GF-D8 (cell line): ENCODE data around the gene PITPNM3.

Experiments
- DNase-seq: peaks from one replicate; lab custom pipeline; 2025; lab: John Stamatoyannopoulos, UW

The PITPNM3 gene

GRCh38 chr17:6526362-6527152 lies 29.8 kb downstream of the PITPNM3 start:
- DNase-seq: no peak

DNA sequence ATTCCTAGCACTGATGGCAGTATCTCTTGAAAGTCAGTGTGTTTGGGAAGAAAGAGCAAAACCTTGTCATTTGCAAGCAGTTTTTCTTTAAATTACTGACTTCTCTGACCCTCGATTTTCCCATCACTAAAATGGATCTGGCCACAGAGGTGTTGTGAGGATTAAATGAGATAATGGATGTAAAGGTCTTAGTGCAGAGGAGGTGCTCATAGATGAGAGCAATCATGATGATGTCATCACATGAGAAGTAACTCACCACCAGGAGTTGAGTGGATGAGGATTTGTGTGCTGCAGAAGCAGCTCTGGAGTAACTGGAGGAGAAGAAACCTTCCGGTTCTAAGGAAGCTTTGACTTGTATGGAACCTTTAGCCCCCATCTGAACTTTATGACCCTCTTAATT lies 30.6 kb downstream of the PITPNM3 start:
- DNase-seq: no peak

- no peak for DNase-seq
These were observed 31.2 kb downstream of the PITPNM3 start for GRCh38 chr17:6525141-6525540.

GRCh38 chr17:6524520-6524919 lies 31.8 kb downstream of the PITPNM3 start:
- no peak for DNase-seq

GRCh38 chr17:6523809-6524355 lies 32.5 kb downstream of the PITPNM3 start:
- DNase-seq: no peak

GRCh38 chr17:6523330-6523729 lies 33.0 kb downstream of the PITPNM3 start:
- no peak for DNase-seq

DNA sequence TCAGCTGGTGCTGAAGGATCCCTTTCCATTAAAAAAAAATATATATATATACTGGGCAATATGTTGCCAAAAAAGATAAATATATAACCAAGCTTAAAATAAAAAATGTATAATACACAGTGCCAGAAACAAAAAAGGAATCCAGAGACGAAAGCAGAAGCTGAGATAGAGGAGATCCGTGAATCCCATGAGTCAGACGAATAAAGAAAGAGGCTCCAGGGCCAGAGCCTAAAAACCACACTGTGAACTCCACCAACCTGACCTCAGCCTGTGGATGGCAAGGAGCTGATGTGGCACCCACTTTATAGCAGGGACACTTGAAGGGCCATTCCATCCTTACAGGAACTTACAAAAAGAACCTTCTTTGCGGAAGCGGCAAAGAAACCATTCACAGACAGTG lies 34.8 kb downstream of the PITPNM3 start:
- no peak for DNase-seq

- DNase-seq: no peak
These were observed 39.3 kb downstream of the PITPNM3 start for GRCh38 chr17:6517062-6517461.

DNA sequence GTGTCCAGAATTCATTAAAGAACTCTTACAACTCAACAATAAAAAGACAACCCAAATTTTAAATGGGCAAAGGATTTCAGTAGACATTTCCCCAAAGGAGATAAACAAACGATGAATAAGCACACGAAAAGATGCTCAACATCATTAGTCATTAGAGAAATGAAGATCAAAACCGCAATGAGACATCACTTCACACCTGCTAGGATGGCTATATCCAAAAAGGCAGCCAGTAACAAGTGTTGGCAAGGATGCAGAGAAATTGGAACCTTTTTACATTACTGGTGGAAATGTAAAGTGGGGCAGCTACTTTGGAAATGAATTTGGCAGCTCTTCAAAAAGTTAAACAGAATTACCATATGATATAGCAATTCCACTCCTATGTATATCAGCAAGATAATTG lies 42.0 kb downstream of the PITPNM3 start:
- no peak for DNase-seq

DNA sequence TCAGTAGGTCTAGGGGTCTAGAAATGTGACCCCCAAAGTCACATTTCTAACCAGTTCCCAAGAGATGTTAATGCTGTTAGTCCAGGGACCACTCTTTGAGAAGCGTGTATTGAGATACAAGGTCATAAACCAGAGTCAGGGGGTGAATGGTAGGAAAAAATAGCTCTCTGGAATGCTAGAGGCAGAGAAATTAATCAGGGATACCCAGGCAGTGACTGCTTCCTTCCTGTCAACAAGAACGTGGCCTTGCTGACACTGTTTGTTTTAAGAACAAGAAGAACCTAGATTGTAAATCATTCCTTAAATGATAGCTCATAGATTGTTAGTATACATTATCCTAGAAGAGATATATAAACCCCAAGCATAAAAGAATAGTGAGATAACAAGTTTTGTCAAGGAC lies 43.8 kb downstream of the PITPNM3 start:
- DNase-seq: no peak

DNA sequence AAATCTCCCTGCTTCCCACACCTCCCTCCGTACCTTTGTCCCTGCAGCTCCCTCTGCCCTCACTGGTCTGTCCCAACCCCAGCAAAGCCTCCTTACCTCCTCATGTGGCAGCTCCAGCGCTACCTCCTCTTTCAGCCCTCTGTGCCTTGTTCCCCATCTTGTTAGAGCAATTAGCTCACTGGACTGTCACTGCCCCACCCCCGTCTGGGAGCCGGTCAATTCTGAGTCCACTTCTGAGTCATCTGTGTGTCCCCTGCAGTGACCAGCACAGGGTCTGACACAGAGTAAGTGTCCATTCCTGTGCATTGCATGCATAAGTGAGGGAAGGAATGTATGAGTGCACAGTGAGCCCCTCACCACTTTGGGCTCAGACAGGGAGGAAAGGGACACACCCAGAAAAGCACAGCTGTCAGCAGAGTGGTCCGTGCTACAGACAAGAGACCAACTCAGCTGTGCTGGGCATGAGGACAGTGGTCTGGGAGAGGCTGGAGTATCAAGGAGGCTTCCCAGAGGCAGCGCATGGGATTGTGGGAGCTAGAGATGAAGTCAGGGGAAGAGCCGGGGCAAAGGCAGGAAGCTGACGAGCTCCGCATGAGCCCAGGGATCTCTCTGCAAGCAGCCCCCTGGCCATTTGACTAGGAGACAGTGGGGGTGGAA lies 45.9 kb downstream of the PITPNM3 start:
- DNase-seq: no peak

DNA sequence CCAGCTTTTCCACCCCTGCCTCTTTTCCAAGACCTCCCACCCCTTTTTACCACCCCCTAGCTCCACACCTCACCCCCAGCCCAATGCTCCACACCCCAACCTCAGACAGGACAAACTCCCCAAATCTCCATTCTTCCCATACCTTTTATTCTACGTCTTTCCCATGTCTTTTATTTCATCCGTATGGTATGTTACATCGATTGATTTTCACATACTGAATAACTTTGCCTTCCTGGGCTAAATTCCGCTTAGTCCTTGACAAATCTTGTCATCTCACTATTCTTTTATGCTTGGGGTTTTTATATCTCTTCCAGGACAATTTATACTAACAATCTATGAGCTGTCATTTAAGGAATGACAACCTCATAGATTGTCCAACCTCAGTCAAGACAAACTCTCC lies 46.4 kb downstream of the PITPNM3 start:
- no peak for DNase-seq

- DNase-seq: no peak
These were observed 47.2 kb downstream of the PITPNM3 start for GRCh38 chr17:6509031-6509771.

DNA sequence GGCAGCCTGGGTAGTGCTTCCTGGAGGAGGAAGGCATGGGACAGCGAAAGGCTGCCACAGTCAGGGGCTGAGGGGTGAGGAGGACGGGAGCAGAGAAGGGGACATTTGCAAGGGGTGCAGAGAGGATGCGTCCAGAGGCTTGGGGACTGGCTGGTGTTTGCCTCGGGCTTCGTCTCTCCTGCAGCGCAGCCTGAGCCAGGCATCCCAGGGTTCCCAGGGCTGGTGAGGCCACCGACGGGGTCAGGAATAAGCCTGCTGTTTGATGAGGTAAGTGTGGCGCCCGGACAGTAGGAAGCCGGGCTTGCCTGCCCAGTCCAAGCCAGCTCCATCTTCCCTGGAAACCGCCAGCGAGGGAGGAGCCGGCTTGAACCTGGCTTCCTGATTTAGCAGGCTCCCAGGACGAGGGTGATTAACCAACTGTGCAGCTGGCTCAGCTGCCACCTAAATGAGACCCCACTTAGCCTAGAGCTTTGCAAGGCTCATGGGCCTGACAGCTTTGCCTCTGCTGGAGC lies 47.8 kb downstream of the PITPNM3 start:
- no peak for DNase-seq

GRCh38 chr17:6508016-6508415 lies 48.3 kb downstream of the PITPNM3 start:
- no peak for DNase-seq

DNA sequence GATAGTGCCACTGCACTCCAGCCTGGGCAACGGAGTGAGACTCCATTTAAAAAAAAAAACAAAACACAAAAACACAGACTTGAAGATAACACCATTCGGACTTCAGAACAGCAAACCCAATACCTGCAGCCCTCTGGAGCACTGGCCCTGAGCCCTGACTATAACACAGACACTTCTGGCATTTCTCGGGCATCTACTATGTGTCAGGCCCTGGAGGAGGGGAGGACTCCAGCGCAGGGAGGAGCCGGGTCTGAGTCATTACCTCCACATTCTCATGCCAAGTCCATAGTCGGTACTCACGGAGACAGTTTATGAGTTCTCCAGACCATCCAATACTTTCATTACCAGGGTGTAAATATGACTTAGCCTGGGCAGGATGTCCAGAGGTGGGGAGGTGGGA lies 48.8 kb downstream of the PITPNM3 start:
- no peak for DNase-seq

- no peak for DNase-seq
These were observed 49.6 kb downstream of the PITPNM3 start for GRCh38 chr17:6506679-6507231.

DNA sequence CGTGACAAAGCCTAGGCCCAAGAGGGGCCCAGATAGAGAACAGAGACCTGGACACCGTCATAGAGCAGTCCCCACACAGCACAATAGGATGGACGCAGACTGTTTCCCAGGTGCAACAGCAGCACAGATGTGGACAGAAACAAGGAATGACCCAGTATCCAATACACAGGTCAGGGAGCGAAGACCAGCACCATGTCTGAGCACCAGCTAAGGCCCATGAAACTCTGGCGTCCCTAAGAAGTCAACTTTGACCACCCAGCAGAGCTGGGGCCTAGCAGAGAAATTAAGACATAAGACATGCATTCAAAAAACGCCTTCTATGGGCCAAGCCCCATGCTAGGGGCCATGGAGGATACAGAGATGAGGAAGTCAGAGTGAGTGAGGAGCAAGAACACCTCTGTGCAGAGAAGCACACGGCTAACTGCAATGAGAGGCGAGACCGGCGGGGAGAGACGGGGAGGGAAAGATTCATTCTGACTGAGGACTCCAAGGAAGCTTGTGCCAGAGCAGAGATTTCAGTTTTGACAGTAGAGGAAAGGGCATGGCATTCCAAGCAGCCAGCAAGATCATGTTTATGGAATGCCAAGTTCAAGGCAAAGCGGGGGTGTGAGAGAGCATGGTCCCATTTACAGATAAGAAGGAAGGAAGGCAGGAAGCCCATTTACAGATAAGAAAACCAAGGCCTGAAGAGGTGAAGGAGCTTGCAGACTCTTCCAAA lies 50.8 kb downstream of the PITPNM3 start:
- no peak for DNase-seq

GRCh38 chr17:6503641-6504195 lies 52.6 kb downstream of the PITPNM3 start:
- no peak for DNase-seq

DNA sequence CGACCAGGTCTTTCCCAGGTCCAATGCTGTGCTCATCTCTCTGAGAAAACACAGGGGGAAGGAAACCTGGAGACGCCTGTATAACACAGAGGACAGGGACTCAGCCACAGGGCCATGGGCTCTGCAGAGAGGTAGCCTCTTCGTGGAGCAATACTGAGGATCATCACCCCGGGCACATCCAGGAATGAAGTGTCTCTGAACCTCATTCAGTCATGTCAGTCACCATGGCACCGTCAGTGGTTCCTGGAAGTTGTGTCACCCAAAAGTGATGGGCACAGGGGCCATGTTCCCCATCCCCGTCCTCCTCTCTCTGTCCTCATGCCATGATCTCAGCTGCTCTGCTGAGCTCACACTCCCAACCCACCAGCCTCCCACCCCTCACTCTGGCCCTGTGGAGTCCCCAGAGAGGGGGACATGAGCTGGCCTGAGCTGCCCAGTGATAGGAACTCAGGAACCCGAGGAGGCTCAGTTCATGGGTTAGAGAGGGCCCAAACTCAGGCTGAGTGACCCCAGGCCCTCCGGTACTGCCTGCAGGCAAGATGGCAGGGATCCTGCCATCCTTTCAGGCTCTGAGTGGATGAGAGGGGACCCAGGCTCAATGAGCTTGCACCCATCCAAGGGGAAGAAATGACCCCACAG lies 53.4 kb downstream of the PITPNM3 start:
- DNase-seq: no peak

- DNase-seq: no peak
These were observed 54.2 kb downstream of the PITPNM3 start for GRCh38 chr17:6502142-6502541.
